Omental fat pad (tissue), 4 donors: ENCODE measurements around the gene CD34. TPM values are rescaled to one million over a fixed set of nuclear protein-coding genes. Genes with fewer than 3 reads are reported as not detected.
"Not testable (repeated sequence)": the region's sequence is repeated elsewhere in the genome, so short reads cannot be mapped to it uniquely, and the experiment has no call there.

Experiments
- ATAC-seq: fragments of 150-250 bp; one replicate; pipeline ENCODE4 v1.9.1; 2016; ENCODE audit warnings: mild to moderate bottlenecking, moderate library complexity; ENCODE audit not compliant: low FRiP score
- DNase-seq: peaks from one replicate; pipeline ENCODE4 v3.0.0-alpha.2; 2019; ENCODE audit warnings: low spot score
- total RNA-seq, 4 donors: library from RNA; depleted of rRNA; stranded (reverse); fragments of >200 nt; gene quantifications; one replicate each; pipeline ENCODE4 v1.1.0, GENCODE V29; 2016
- TF ChIP-seq, protein P1 (sequence below), 3 donors: fragments of 450-650 bp; IDR thresholded peaks; one replicate each; pipeline ENCODE4 v1.5.1; 2016 to 2017; ENCODE audit warnings: antibody characterized with exemption in 3 of 3, mild to moderate bottlenecking in 3 of 3, moderate library complexity in 2 of 3

CD34 gene
- total RNA-seq, 4 donors from 2014 or later = 52.6 to 123 (median 76.9) TPM

DNA sequence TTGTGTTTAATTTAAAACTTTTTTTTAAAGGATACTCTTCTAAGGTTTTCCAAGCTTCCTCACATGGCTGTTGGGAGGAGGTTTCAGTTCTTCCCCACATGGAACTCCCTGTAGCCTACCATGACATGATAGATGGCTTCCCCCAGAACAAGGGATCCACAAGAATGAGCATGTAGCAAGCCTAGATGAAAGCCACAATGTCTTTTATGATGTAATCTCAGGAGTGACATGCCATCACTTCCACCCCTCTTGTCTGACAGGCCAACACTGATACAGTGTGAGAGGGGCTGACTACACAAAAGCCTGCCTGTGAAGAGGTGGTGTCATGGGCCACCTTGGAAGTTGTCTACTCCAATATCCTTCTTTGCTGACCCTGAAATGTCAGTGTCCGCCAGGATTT is 32.0 kb downstream of the CD34 start:
- DNase-seq = no peak
- TF ChIP-seq, protein P1, sequence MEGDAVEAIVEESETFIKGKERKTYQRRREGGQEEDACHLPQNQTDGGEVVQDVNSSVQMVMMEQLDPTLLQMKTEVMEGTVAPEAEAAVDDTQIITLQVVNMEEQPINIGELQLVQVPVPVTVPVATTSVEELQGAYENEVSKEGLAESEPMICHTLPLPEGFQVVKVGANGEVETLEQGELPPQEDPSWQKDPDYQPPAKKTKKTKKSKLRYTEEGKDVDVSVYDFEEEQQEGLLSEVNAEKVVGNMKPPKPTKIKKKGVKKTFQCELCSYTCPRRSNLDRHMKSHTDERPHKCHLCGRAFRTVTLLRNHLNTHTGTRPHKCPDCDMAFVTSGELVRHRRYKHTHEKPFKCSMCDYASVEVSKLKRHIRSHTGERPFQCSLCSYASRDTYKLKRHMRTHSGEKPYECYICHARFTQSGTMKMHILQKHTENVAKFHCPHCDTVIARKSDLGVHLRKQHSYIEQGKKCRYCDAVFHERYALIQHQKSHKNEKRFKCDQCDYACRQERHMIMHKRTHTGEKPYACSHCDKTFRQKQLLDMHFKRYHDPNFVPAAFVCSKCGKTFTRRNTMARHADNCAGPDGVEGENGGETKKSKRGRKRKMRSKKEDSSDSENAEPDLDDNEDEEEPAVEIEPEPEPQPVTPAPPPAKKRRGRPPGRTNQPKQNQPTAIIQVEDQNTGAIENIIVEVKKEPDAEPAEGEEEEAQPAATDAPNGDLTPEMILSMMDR (IDR thresholded peaks at IDR 0.05) = no peak
- no peak for ATAC-seq

DNA sequence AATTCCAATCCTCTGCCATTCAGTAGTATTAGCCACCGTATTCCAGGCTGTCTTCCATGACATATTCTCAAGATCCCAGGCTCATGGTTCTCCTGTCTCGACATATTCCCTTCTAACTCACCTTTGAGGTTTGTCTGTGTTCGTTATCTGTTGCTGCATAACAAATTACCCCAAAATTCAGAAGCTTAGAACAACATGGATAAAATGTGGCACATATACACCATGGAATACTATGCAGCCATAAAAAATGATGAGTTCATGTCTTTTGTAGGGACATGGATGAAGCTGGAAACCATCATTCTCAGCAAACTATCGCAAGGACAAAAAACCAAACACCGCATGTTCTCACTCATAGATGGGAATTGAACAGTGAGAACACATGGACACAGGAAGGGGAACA is 33.0 kb downstream of the CD34 start:
- not testable (repeated sequence) for DNase-seq

DNA sequence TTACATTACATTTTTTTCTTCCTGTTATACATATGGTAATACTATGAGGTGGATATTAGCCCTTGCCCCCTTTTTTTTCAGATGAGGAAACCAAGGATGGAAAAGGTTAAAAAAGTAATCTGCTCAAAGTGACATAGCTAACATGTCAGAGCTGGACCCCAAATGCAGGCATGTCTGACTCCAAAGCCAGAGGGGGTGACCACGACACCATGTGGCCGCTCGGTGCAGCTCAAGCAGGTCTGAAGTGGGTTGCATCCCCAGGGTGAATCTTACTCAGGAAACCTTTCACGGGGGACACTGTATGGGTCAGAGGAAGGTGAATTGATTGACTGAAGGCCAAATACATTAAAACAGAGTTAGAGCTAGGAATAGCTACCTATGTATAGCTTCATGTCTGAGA is 34.8 kb downstream of the CD34 start:
- DNase-seq = no peak
- no peak for ATAC-seq
- TF ChIP-seq, protein P1 (IDR thresholded peaks at IDR 0.05) = no peak

More for the DNA sequence above, 33.0 kb downstream of the CD34 start:
- not testable (repeated sequence) for ATAC-seq

DNA sequence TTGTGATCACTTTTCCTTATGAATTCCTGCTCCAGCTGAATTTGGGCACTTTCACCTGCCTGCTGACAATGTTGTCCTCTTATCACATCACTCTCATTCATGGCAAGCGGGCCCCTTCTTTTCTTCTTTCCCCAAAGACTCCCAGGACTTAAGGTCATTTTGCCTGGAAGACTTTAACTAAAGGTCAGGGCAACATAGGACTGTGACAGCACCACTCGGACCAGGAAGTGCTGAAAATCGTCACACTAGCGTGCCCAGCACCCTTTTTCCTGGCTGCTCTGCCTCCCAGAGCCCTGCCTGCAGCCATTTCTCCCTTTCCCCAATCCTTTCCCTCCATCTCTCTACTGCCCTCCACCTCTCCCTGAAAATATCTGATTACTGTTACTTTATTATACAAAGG is 35.4 kb downstream of the CD34 start:
- DNase-seq = no peak
- no peak for ATAC-seq
- TF ChIP-seq, protein P1 (IDR thresholded peaks at IDR 0.05) = no peak

DNA sequence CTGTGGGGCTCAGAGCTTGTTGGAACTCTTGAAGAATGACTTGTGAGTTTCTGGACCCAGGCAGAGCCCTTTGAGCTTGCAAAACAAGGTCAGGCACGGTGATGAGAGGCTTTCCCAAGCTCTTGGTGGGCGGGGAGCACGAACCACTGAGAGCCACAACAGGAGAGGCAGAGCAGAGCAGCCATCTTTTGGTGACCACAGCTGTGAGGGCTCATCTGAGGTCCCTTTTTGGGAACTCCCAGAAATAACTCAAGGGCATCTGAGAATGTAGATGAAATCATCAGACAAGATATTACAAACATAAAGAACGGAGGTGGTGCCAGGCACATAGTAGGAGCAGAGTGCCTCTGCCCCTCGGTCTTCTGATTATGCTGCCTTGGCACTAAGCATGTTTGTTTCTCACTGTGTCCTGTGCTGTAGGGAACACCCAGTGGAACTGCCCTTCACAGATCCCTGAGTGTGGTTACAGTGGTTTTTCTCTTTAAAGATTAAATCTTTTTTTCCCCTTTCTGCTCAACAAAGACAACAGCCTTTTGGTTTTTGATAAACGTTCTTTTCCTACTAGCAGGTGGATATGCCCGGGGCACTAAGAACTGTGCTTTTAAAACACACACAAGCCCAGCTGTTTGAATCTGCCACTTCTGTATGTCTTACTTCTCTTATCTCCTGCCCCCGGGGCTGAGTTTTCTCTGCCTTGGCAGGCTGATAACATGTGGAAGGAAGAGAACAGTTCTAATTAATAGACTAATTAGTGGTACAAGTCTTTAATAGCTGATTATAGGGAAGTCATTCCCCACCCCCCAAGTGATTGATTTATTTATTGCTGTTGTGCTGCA is 37.7 kb downstream of the CD34 start:
- TF ChIP-seq, protein P1 (IDR thresholded peaks at IDR 0.05) = no peak
- no peak for ATAC-seq
- DNase-seq = no peak

DNA sequence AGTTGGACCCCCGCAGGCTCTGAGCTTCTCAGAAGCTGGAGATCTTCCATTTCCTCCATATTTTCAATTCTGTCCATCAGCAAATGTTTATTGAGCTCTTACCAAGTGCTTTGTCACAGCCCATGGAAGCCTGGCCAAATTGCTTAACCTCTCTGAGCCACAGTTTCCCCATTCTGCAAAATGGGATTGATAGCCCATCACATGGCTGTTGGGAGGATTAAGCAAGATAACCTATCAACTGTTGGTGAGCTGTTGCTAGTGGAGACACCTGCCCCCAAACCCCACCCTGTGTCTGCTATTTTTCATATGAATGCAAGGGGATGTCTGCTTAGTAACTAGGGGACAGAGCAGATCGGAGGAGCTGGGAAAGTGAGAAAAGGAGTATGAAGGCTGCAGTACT is 38.3 kb downstream of the CD34 start:
- DNase-seq = no peak
- TF ChIP-seq, protein P1 (IDR thresholded peaks at IDR 0.05) = no peak
- no peak for ATAC-seq

DNA sequence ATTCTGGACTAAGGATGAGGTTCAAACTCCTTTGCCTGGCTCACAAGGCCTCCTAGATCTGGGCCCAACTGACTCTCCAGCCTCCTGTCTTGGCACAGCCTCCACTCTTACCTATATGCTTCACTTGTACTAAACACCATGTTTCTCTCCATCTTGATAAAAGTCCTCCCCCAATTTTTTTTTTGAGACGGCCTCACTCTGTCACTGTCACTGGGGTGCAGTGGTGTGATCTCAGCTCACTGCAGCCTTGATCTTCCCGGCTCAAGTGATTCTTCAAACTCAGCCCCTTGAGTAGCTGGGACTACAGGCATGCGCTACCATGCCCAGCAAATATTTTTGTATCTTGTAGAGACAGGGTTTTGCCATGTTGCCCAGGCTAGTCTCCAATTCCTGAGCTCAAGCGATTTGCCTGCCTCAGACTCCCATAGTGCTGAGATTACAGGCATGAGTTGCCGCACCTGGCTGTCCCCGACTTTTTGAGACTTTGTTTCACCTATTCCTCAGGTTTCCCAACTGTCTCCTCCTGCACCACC is 39.7 kb downstream of the CD34 start:
- ATAC-seq (no peak), DNase-seq (no peak)
- TF ChIP-seq, protein P1 (IDR thresholded peaks at IDR 0.05) = no peak
